Islet of Langerhans (tissue), 1 donor: ENCODE data around the gene PRSS16.
"Not testable (repeated sequence)": the region's sequence is repeated elsewhere in the genome, so short reads cannot be mapped to it uniquely, and the experiment has no call there.

Experiments
- FAIRE-seq: peaks from one replicate; lab custom pipeline; 2011; peaks lifted over from hg19 to GRCh38; lab: Jason Lieb, UNC

The PRSS16 gene

GRCh38 chr6:27247133-27247836, at the start of gene PRSS16:
PRSS16 (plus strand) TSS chr6:27247701; CDS start chr6:27247738, 37 bp downstream.
- no peak for FAIRE-seq

GRCh38 chr6:27205375-27206278, 41.9 kb upstream of the PRSS16 start:
- no peak for FAIRE-seq

- FAIRE-seq = no peak
Observed at GRCh38 chr6:27206806-27207205, 40.7 kb upstream of the PRSS16 start.

- FAIRE-seq = no peak
Observed at GRCh38 chr6:27208042-27208441, 39.5 kb upstream of the PRSS16 start.

GRCh38 chr6:27209196-27209595, 38.3 kb upstream of the PRSS16 start:
- FAIRE-seq = no peak

GRCh38 chr6:27209659-27210269, 37.7 kb upstream of the PRSS16 start:
- FAIRE-seq = no peak

GRCh38 chr6:27213091-27213517, 34.4 kb upstream of the PRSS16 start:
- FAIRE-seq = not testable (repeated sequence)

GRCh38 chr6:27213544-27214125, 33.9 kb upstream of the PRSS16 start:
- no peak for FAIRE-seq

- FAIRE-seq = no peak
Observed at GRCh38 chr6:27214126-27214601, 33.3 kb upstream of the PRSS16 start.

- no peak for FAIRE-seq
Observed at GRCh38 chr6:27216874-27217273, 30.6 kb upstream of the PRSS16 start.

- FAIRE-seq = not testable (repeated sequence)
Observed at GRCh38 chr6:27222971-27223370, 24.5 kb upstream of the PRSS16 start.

- FAIRE-seq = no peak
Observed at GRCh38 chr6:27224729-27225128, 22.8 kb upstream of the PRSS16 start.

GRCh38 chr6:27228963-27229477, 18.5 kb upstream of the PRSS16 start:
- peak; percentile 53 for FAIRE-seq

GRCh38 chr6:27230758-27231111, 16.8 kb upstream of the PRSS16 start:
- no peak for FAIRE-seq

GRCh38 chr6:27234576-27234975, 12.9 kb upstream of the PRSS16 start:
- FAIRE-seq = no peak

GRCh38 chr6:27237089-27237803, 10.3 kb upstream of the PRSS16 start:
- FAIRE-seq = no peak

GRCh38 chr6:27238010-27238983, 9.2 kb upstream of the PRSS16 start:
- no peak for FAIRE-seq

- no peak for FAIRE-seq
Observed at GRCh38 chr6:27239258-27239657, 8.2 kb upstream of the PRSS16 start.

GRCh38 chr6:27241443-27241842, 6.1 kb upstream of the PRSS16 start:
- no peak for FAIRE-seq

GRCh38 chr6:27242589-27243265, 4.8 kb upstream of the PRSS16 start:
- FAIRE-seq = no peak
